ENCODE measurements around the gene IL13RA1. TPM values are rescaled to one million over a fixed set of nuclear protein-coding genes. Genes with fewer than 3 reads are reported as not detected.

IL13RA1 gene
- total RNA-seq, 1 experiment from 2014 or later, result 28.2 TPM

DNA sequence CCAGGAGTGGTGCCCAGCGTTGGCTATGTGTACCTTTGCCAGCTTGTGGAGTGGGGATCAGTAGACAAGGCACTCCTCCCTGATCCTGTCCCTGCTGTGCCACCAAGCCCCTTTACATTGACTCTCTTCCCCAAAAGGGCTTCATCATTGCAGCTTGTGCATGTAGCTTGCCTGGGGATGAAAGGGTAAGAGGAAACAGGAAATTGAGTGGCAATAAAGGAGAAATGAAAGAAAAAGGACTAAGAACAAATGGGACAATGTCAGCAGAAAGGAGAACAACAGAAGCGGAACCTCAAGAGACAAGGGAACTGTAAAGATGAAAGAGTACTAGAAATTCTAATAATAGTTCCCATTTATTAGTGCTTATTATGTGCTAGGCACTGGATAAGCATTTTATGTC, 8.7 kb upstream of the IL13RA1 start:
- no peak for ATAC-seq
- BruUV-seq (replicated peaks), result no TSS peak
- CTCF ChIA-PET, result no interaction called here

GRCh38 chrX:118720058-118720707, 7.2 kb upstream of the IL13RA1 start:
- no TSS peak for BruUV-seq (replicated peaks)
- DNase-seq (ENCODE audit: low read depth, low spot score) (no peak), ATAC-seq (no peak)
- intact Hi-C loops (cut with micrococcal nuclease), result no loop called here
- H3K9me3 ChIP-seq (ENCODE audit: control insufficient read depth in 1 of 2, insufficient read depth in 1 of 2, low read depth in 1 of 2, low read length in 2 of 2), result no peaks in the 10 kb centered on the region
- no peak overlapping the region for H3K27ac ChIP-seq (ENCODE audit: low read depth, low read length)
- H3K4me3 ChIP-seq (replicated peaks in 1 of 2; ENCODE audit: low read depth in 1 of 2, low read length in 2 of 2), result no peak overlapping the region
- H3K4me1 ChIP-seq (ENCODE audit: control insufficient read depth in 1 of 2, insufficient read depth in 2 of 2, low read length in 2 of 2), result peaks cover 0 to 8% of the 10 kb centered on the region in 2 experiments; a peak in 3 of 4 replicates
- no peaks in the 10 kb centered on the region for H3K9me2 ChIP-seq (ENCODE audit: insufficient read depth)
- no peaks in the 10 kb centered on the region for H3K36me3 ChIP-seq (ENCODE audit: control insufficient read depth in 1 of 2, insufficient read depth in 2 of 2, low read length in 2 of 2)
- H3K27me3 ChIP-seq (ENCODE audit: insufficient read depth, low read length), result no peaks in the 10 kb centered on the region
- TF ChIP-seq ZFX (IDR thresholded peaks at IDR 0.05) (no peak), YY1 (IDR thresholded peaks at IDR 0.05; ENCODE audit: extremely low read depth, insufficient replicate concordance, low read depth, low read length) (no peak), CTCF (IDR thresholded peaks at IDR 0.05 in 2 of 3, conservative IDR thresholded peaks at IDR 0.05 in 1 of 3; ENCODE audit: borderline replicate concordance in 1 of 3, insufficient read depth in 1 of 3, low read depth in 2 of 3, low read length in 2 of 3) (no peak), JUND (IDR thresholded peaks at IDR 0.05) (no peak), SRF (IDR thresholded peaks at IDR 0.05; ENCODE audit: low read depth) (no peak), POLR2A (IDR thresholded peaks at IDR 0.05; ENCODE audit: borderline replicate concordance, extremely low read depth, insufficient read depth, insufficient read length) (no peak), EZH2phosphoT487 (IDR thresholded peaks at IDR 0.05; ENCODE audit: borderline replicate concordance) (no peak), ZNF274 (IDR thresholded peaks at IDR 0.05; ENCODE audit: low read depth, low read length) (no peak), CBX3 (IDR thresholded peaks at IDR 0.05; ENCODE audit: low read depth) (no peak), ELF1 (IDR thresholded peaks at IDR 0.05; ENCODE audit: borderline replicate concordance, low read depth) (no peak), REST (IDR thresholded peaks at IDR 0.05; ENCODE audit: low read depth) (no peak), POLR2AphosphoS5 (IDR thresholded peaks at IDR 0.05; ENCODE audit: low read depth, low read length) (no peak)
- TF ChIP-seq, protein P1, sequence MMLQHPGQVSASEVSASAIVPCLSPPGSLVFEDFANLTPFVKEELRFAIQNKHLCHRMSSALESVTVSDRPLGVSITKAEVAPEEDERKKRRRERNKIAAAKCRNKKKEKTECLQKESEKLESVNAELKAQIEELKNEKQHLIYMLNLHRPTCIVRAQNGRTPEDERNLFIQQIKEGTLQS (IDR thresholded peaks at IDR 0.05), result no peak
- TF ChIP-seq, protein P2, sequence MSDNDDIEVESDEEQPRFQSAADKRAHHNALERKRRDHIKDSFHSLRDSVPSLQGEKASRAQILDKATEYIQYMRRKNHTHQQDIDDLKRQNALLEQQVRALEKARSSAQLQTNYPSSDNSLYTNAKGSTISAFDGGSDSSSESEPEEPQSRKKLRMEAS (IDR thresholded peaks at IDR 0.05), result no peak
- H3K9ac ChIP-seq (ENCODE audit: low read length), result no peak overlapping the region
- ChIA-PET RAD21 (ENCODE audit: low non-redundant PET in 1 of 2, low total read pairs in 2 of 2, uncharacterized antibody in 2 of 2, unreplicated experiment in 2 of 2) (no interaction called here), CTCF (no interaction called here), POLR2A (no interaction called here)
- H2AFZ ChIP-seq (ENCODE audit: low read depth, low read length, poor library complexity, severe bottlenecking), result no peak overlapping the region
- no peak overlapping the region for H3K4me2 ChIP-seq (ENCODE audit: low read length)
- no peaks in the 10 kb centered on the region for H4K20me1 ChIP-seq (ENCODE audit: insufficient read depth)
- H3K79me2 ChIP-seq (ENCODE audit: insufficient read depth, low read length), result no peaks in the 10 kb centered on the region

More for the DNA sequence above, 8.7 kb upstream of the IL13RA1 start:
- Histone ChIP-seq H3K4me1 (ENCODE audit: control insufficient read depth in 1 of 2, insufficient read depth in 2 of 2, low read length in 2 of 2) (no peaks in the 10 kb centered on the region), H3K27me3 (ENCODE audit: insufficient read depth, low read length) (no peaks in the 10 kb centered on the region), H2AFZ (ENCODE audit: low read depth, low read length, poor library complexity, severe bottlenecking) (no peak overlapping the region), H4K20me1 (ENCODE audit: insufficient read depth) (no peaks in the 10 kb centered on the region), H3K9me2 (ENCODE audit: insufficient read depth) (no peaks in the 10 kb centered on the region), H3K4me3 (replicated peaks in 1 of 2; ENCODE audit: low read depth in 1 of 2, low read length in 2 of 2) (no peak overlapping the region), H3K79me2 (ENCODE audit: insufficient read depth, low read length) (no peaks in the 10 kb centered on the region), H3K36me3 (ENCODE audit: control insufficient read depth in 1 of 2, insufficient read depth in 2 of 2, low read length in 2 of 2) (no peaks in the 10 kb centered on the region), H3K4me2 (ENCODE audit: low read length) (no peak overlapping the region), H3K9ac (ENCODE audit: low read length) (no peak overlapping the region), H3K9me3 (ENCODE audit: control insufficient read depth in 1 of 2, insufficient read depth in 1 of 2, low read depth in 1 of 2, low read length in 2 of 2) (no peaks in the 10 kb centered on the region), H3K27ac (ENCODE audit: low read depth, low read length) (no peak overlapping the region)
- DNase-seq (ENCODE audit: low read depth, low spot score), result no peak
- intact Hi-C loops (cut with micrococcal nuclease), result no loop called here
- POLR2A ChIA-PET, result no interaction called here
- RAD21 ChIA-PET (ENCODE audit: low non-redundant PET in 1 of 2, low total read pairs in 2 of 2, uncharacterized antibody in 2 of 2, unreplicated experiment in 2 of 2), result no interaction called here
- TF ChIP-seq JUND (IDR thresholded peaks at IDR 0.05) (no peak), CEBPB (IDR thresholded peaks at IDR 0.05; ENCODE audit: low read depth) (no peak), FOSL1 (IDR thresholded peaks at IDR 0.05; ENCODE audit: low read depth) (no peak), CBX3 (IDR thresholded peaks at IDR 0.05; ENCODE audit: low read depth) (no peak), SRF (IDR thresholded peaks at IDR 0.05; ENCODE audit: low read depth) (no peak), ZNF274 (IDR thresholded peaks at IDR 0.05; ENCODE audit: low read depth, low read length) (no peak)
